HG02588 (cell line): ENCODE results near the gene CNGB1.
"Not testable (repeated sequence)": the region's sequence is repeated elsewhere in the genome, so short reads cannot be mapped to it uniquely, and the experiment has no call there.

Source experiments
- ATAC-seq: cut with Tn5 transposase; IDR thresholded peaks from one replicate; pipeline ENCODE4 v1.9.1; 2021; ENCODE audit warnings: mild to moderate bottlenecking, moderate library complexity; ENCODE audit not compliant: unreplicated experiment

The CNGB1 gene

DNA sequence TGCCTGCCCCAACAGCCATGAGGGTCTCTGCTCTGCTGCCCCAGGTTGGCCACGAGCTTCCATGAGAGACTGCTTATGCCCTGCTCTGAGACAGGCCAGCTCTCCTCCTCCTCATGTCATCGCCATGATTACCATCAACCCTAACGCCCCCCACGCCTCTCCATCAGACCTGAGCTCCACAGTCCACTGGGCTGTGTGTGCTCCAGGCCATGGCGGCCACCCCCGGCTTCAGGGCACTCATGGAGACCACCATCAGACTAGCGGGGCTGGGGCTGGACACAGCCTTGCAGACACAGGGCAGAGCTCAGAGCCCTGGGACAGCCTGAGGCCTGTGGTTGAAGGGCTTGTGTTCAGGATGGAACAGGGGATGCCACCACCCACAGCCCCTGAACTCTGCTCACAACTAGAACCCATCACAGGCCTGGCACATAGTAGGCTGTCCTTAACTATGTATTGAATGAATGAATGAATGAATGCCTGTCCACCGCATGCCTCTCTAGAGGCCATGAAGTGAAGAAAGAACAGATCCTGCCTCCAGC is 14.6 kb downstream of the CNGB1 start:
- no peak for ATAC-seq

DNA sequence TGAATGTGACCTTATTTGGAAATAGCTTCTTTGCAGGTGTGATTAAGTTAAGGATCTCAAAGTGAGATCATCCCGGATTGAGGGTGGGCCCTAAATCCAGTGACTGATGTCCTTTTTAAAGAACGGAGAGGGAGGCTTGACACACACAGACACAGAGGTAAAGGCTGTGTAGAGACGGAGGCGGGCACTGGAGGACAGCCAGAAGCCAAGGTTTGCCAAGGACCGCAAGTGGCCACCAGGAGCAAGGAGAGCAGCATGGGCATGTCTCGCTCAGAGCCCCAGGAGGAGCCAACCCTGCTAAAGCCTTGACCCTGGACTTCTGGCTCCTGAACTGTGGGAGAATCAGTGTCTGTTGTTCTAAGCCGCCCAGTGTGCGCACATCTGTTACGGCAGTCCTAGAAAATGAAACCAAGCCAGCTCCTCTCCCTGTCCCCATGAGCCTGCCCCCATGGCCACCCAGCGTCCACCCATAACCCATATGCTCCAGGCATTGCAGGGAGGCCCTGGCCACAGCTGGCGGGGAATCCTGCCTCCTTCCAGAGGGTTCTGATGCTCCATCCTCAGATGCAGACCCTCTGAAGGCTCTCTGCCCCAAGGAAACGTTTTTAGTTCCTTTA is 15.2 kb downstream of the CNGB1 start:
- ATAC-seq: no peak

DNA sequence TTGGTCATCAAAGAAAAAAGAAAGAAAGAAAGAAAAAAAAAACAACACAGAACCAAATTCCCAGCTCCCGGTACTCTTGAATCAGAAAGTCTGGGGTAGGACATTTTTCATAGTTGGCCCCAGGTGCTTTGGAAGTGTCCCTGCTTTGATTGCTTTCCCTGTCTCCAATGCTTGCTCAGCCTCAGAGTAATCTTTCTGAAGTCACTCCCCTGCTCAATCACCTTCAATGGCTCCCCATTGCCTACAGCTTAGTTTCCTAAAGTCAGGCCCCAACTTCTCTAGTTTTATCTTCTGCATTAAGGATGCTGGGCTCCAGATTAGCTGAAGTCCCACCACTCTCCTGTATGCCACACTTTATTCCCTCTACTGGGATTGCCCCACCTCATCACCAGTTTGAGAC is 17.1 kb downstream of the CNGB1 start:
- no peak for ATAC-seq

DNA sequence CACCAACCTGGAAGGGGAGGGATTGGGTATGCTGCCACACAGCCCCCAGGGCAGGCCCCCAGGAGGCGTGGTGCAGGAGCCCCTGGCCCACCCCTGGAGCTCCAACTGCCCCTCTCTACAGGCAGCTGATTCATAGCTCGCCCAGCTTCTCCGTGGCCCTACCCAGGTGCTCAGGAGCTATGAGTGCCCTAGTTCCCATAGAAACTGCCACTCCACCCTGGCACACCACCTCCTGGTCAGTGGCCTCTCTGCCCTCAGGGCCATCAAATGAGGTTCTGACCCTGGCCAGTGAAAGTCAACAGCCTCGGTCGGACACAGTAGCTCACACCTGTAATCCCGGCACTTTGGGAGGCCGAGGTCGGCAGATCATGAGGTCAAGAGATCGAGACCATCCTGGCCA is 18.0 kb downstream of the CNGB1 start:
- ATAC-seq: no peak

DNA sequence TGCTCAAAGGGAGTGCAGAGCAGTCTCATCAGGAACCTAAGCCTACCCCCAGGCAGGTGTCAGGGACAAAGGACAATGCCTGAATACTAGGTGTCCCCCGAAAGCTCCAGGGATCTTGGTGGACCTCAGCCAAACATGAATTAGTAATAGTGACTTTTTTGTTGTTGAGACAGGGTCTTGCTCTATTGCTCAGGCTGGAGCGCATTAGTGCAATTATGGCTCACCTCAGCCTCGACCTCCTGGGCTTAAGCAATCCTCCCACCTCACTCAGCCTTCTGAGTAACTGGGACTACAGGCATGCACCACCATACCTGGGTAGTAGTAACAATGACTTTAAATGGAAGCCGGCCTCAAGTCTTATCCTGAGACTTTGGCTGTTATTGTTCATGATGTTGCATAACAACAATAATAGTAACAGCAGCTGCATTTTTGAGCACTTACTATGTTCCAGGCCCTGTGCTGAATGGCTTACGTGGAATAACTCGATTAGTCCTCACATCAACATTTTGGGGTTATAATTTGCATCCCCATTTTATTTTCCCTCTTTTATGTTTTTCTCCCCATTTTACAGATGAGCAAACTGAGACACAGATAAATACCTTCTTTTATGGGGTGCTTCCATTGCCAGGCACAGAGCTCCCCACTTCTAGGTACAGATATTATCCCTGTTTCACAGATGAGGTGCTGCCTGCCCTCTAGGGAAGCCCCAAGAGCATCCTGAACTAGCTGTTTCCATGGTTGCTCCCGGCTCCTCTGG is 19.5 kb downstream of the CNGB1 start:
- no peak for ATAC-seq

DNA sequence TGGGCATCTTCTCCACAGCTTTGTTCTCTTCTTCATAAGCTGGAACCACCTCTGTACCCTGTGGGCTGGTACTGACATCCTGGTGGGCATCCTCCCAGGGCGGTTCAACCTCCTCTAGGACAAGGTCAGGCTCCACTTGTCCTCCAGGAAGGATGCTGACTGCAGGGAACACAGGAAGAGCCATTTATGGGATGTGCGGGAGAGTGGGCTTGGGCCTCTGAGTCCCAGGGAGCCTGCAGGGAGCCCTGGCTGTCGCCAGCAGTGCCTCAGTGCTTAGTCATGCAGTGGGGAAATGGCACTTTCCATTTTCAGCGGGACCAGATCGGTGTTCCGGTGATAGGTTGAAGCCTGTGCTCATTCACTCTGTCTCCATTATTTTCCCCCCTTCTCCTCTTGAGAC is 20.5 kb downstream of the CNGB1 start:
- no peak for ATAC-seq

DNA sequence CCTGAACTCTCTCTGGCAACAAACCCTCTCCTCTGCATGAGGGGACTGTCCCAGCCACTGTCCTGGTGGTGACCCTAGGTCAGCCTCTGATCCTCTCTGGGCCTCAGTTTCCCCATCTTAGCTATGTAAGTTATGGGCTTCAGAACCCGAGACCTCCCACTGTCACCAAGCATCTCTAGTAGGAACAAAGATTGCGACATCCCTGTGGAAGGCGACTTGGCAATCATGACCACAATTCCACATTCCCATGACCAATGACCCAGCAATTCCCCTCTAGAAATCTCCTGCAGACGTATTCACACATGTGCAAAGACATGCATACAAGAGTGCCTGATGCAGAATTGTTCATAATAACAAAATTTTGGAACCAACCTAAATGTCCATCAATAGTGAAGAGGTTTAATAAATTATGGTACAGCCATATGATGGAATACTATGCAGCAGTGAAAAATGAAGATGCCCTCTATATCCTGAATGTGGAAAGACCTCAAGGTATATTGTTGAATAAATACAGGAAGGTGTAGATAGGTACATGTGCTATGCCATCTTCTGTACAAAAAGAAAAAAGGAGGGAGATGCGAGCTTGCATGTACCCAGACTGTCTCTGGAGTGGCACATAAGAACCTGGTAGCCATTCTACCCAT is 21.2 kb downstream of the CNGB1 start:
- ATAC-seq: no peak

DNA sequence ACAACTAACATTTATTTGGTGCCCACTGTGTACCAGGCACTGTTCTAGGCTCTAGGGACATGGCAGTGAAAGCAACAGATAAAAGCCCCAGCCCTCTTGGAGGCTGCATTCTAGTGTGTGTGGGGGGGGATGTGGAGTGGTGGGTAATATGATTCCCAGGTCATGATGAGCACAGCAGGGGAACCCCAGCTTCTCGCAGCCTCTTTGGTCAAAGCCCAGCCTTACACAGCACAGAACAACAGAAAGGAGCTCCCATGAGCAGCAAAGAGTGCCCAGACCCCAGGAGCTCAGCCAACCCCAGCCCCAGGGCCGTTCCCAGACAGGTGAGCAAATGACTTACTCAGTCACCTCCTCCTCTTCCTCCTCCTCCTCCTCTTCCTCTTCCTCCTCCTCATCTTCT is 21.9 kb downstream of the CNGB1 start:
- ATAC-seq: no peak

DNA sequence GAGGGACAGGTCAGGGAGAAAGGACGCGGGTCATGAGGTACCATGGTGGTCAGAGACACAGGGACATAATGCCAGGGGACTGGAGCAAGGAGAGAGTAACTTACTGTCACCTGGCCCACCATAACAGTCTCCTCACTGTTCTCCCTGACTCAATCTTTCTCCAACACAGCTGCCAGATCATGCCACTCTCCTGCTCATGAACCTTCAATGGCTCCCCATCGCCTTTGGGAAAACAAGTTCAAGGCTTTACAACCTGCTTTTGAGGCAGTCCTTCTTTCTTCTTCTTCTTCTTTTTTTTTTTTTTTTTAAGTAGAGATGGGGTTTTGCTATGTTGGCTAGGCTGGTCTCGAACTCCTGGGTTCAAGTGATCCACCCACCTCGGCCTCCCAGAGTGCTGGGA is 22.9 kb downstream of the CNGB1 start:
- no peak for ATAC-seq

DNA sequence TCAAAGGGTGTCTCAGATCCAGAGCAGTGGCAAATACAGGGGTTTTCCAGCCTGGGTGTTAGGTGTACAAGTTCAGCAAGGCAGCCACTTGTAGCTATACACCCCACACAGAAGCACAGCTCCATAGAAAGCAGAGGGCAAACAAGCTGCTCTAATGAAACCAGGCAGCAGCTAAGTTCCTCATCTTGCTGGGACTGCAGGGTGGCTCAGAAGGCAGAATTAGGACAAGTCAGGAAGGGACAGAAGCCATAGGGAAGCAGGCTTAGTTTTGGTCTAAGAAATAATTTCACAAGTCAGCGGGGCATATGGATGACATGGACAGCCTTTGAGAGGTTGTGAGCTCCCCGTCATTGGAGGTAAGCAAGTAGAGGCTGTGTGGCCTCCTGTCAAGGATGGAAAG is 23.7 kb downstream of the CNGB1 start:
- ATAC-seq: no peak

DNA sequence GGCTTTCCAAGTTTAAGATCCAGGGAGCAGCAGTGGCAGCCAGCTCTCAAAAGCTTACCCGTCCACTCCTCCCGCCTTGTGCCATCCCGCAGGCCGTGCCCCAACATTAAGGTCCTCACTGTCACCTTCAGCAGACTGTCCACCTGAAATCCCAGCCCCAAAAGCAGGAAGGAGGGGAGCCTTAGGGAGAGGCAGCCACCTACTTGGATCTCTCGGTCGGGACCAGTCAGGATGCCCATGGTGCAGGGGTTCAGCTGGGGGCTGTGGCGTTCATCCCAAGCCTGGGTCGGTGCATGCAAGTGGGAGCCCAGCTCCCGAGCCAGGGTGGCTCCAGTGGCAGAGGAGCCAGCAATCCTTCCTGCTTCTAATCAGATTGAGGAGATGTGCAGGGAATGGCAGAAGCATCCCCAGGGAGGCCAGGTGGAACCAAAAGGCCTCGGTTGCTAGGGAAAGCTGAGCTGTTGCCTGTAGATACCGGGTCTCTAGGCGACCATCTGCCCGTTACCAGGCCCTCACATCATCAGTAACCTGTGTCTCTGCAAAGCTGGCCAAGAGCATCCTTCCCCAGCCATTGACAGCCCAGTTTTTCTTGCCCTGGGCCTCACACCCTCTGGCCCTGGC is 24.6 kb downstream of the CNGB1 start:
- no peak for ATAC-seq

DNA sequence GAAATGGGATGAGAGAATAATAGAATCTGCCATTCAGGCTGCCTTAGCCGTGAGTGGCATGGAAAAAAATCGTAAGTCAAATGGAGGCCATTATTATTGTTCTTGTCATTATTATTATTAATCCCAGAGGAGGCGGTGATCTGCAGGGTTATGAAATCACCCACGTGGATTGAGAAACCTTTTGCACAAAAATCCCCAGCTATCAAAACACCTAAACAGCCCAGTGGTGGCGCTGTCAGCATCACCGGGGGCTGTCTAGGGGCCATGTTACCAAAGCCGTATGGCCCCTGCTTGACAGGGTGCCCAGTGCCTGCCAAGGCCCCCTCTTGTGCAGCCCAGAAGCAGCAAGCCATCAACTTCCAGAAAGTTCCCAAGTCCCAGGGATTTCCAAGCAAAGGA is 25.2 kb downstream of the CNGB1 start:
- no peak for ATAC-seq

DNA sequence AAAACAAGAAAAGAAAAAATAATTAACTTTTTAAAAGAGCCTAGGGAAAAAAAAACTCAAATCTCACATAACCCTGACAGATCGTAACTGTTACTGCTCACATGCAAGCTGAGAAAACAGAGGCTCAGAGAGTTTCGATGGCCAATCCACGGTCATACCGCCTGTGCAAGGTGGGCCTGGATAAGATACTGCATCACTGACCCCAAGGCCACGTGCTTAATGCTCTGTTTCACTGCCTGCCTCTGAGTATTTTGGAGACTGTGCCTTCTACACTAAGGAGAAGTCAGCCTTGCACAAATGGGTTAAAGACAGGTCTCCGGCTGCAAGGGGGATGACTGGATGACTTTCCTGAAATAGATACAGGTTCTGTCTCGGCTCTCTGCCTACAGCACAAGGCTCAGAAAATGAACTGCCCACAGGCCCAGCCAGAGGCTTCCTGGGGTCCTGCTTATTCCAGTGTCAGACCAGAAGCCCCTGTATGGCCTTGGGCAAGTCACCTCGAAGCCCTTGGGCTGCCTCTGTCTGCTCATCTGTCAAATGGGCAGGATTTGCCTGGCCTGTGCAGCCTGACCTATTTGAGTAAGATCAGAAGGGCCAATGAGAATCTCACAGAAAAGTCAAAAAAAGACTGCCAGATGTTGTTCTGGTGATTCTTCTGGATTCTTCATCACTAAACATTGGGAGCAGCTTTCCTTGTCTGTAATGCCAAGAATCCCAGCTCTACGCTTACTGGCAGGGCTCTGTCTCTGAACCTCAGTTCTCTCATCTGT is 25.8 kb downstream of the CNGB1 start:
- no peak for ATAC-seq

DNA sequence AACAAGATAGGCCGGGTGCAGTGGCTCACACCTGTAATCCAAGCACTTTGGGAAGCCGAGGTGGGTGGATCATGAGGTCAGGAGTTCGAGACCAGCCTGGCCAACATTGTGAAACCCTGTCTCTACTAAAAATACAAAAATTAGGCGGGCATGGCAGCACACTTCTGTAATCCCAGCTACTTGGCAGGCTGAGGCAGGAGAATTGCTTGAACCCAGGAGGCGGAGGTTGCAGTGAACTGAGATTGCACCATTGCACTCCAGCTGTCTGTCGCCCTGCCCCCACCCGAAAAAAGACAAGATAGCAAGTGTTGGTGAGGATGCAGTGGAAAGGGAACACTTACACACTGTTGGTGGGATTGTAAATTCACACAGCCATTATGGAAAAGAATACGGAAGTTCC is 27.5 kb downstream of the CNGB1 start:
- not testable (repeated sequence) for ATAC-seq

DNA sequence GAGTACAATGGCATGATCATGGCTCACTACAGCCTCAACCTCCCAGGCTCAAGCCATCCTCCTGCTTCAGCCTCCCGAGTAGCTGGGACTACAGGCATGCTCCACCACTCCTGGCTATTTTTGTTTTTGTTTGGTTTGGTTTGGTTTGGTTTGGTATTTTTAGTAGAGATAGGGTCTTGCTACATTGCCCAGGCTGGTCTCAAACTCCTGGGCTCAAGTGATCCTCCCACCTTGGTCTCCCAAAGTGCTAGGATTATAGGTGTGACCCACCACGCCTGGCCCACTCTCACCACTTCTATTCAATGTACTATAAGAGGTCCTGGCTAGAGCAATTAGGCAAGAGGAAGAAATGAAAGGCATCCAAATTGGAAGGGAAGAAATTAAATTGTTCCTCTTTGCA is 29.0 kb downstream of the CNGB1 start:
- ATAC-seq: not testable (repeated sequence)

DNA sequence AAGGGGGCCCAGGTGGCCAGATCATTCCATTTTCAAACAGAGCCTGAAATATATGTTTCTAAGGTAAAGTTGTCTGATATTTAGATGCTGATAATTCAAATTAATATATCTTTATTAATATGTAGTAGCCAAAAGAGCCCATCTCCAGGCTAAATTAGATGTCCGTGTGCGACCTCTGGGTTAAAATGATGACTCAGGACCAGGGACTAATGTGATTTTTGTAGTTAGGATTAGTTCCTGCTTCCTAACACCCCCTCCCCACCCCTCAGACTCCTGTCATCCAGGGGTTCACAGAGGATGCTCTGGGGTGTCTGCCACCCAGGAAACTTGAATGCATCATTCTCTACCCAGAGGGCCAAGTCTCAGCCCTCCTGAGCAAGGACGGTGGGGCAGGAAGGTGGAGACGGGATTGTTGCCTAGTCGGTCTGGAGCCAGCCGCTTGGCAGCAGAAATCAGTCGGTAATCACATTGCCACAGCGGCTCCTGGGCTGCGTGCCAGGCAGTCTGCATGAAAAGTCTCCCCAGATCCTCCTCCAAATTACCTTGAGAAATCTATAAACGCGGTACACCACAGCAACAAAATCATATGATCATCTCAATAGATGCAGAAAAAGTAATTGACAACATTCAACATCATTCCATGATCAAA is 29.8 kb downstream of the CNGB1 start:
- no peak for ATAC-seq

DNA sequence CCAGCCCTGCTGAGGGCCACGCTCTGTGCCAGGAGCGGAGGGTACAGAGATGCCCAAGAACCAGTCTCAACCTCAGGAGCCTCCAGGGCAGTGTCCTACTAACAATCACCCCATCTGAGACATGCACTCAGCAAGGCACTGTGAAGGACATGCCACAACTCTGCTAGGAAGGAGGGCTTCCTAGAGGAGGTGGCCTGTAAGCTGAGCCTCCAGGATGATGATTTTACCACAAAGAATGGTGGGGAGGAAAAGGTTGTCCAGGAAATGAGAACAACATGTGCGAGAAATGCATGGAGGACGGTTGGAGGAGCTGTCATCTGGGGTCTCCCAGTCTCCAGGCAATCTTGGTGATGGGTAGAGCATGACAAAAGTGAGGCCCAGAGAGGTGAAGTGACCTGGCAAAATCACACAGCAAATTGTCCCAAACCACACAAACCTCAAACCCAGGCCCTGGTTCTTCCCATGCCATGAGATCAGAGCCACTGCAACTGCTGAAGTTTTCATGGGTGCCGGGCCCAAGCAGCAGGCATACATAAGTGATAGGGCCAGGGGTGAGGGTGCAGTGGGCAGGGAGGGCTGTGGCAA is 30.5 kb downstream of the CNGB1 start:
- no peak for ATAC-seq

DNA sequence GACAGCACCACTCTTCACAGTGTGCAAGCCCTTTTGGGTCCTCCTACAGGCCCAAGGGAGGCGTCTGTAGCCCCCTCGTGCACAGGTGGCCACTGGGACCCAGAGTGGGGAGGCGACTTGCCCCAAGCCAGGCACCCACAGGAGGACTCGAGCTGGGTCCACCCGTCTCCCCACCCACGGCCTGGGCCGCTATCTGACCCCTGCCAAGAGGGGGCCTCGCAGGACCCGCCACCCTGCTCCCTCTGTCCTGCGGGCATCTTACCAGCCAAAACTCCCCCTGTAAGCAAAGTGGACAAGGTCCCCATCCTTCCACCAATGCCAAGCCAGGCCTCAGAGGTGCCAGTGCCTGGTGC is 31.1 kb downstream of the CNGB1 start:
- ATAC-seq: no peak

DNA sequence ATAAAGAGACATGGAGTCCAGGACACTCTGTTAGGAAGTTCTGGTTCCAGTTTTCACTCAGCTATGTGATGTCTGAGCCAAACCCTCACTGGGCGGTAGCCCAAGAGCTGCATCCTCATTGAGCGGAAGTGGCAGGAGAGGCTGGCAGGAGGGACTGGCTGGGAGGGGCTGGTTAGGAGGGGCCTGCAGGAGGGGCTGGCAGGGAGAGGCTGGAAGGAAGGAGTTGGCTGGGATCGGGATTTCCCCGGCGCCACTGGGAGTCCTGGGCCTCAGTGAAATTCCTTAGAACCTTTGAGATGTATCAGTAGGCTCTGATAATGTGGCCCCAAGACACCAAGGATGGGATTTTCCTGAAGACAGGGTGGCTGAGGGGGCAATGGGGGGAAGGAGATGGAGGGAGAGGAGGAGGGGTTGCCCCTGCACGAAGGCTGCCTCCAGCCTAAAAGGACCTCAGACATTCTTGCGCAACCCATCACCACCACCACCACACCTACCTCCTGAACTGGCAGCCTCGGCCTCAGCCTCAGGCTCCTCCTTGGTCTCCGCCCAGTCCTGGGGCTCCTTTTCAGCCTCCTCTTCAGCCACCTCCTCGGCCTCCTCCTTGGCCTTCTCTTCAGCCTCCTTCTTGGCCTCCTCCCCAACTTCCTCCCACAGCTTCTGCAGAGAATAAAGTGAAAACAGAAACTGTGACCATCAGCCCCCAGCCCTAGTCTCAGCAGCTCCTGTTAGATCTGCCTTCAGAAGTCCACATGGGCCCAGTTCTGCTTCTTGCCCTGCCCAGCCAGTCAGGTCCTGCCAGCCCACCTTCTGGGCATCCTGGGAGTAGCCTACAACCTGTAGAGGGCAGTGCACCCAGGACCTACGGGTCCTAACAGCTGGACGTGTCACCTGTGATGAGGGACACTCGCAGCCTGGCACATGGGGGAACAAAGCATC is 31.7 kb downstream of the CNGB1 start:
- no peak for ATAC-seq
